ENCODE measurements around the gene ZNF487.

The ZNF487 gene

DNA sequence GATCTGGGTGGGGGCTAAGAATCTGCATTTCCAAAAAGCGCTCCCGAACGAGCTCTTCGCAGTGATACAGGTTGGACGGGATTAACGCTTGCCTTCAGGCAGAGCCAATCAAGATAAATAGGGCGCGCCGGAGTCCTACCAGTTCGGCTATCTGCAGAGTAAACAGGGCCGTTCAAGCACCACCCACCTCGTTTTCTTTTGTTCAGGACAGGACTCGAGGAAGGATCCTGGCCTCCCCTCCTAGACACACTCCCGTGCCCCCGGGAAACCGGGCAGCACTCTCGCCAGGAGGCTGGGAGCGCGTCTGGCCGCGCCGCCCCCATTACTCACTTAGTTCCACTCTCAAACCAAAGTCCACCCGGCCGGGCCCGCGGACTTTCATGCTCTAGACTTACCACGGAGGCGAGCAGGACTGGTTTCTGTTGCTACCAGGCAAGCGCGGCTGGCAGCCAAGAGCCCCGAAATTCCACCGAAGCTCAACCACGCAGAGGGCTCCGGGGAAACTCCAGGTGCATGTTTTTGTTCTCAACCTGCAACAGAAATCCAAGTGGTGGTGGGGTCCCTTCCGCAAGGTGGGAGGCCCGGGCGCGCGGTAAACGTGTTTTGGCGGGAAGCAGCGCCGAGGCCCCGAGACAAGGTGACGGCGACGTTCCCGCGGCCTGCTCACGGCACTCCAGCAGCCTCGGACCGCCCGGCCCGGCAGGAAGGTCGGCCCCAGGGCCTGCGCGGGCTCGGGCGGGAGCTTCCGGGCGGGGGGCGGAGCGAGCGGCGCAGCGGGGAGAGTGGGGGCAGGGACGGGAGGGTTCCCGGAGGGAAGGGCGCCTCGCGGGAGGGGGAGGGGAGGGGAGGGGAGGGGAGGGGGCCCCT lies 40.6 kb upstream of the ZNF487 start:
- H3K4me1 ChIP-seq (ENCODE audit: control insufficient read depth, insufficient read depth, low read length), result peaks cover 50% of the 10 kb centered on the region
- peaks cover 11% of the 10 kb centered on the region for H3K36me3 ChIP-seq (ENCODE audit: control insufficient read depth, insufficient read depth, low read length)
- peak overlapping the region; percentile 64 for H3K4me3 ChIP-seq (ENCODE audit: low read length)
- H3K9me3 ChIP-seq (ENCODE audit: control insufficient read depth, low read length), result no peaks in the 10 kb centered on the region
- H3K27me3 ChIP-seq (ENCODE audit: control insufficient read depth, insufficient read depth, low read length), result no peaks in the 10 kb centered on the region
- peak overlapping the region; percentile 93 for H3K9ac ChIP-seq (ENCODE audit: low read length)

GRCh38 chr10:43396928-43397624 lies 39.8 kb upstream of the ZNF487 start:
- H3K9ac ChIP-seq (ENCODE audit: low read length), result peak overlapping the region; percentile 71
- peaks cover 6% of the 10 kb centered on the region for H3K36me3 ChIP-seq (ENCODE audit: control insufficient read depth, insufficient read depth, low read length)
- peaks cover 51% of the 10 kb centered on the region for H3K4me1 ChIP-seq (ENCODE audit: control insufficient read depth, insufficient read depth, low read length)
- H3K27me3 ChIP-seq (ENCODE audit: control insufficient read depth, insufficient read depth, low read length), result no peaks in the 10 kb centered on the region
- H3K4me3 ChIP-seq (ENCODE audit: low read length), result peak overlapping the region; percentile 15
- H3K9me3 ChIP-seq (ENCODE audit: control insufficient read depth, low read length), result no peaks in the 10 kb centered on the region

DNA sequence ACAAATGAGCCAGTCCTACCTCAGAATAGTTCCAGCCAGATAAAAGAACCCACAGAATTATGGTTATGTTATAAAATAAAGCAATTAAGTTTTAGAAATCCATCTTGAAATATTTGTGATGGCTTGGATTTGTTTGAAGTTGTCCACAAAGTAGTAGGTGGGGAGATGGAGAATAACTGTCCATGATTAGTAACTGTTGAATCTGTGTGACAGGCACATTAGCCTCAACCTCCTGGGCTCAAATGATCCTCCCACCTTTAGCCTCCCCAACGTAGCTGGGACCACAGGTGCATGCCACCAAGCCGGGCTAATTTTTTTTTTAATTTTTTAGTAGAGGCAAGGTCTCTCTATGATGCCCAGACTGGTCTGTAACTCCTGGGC lies 38.0 kb upstream of the ZNF487 start:
- H3K4me3 ChIP-seq (ENCODE audit: low read length), result no peak overlapping the region
- H3K4me1 ChIP-seq (ENCODE audit: control insufficient read depth, insufficient read depth, low read length), result peaks cover 57% of the 10 kb centered on the region
- peak overlapping the region; percentile 71 for H3K9ac ChIP-seq (ENCODE audit: low read length)
- H3K9me3 ChIP-seq (ENCODE audit: control insufficient read depth, low read length), result no peaks in the 10 kb centered on the region
- peaks cover 6% of the 10 kb centered on the region for H3K36me3 ChIP-seq (ENCODE audit: control insufficient read depth, insufficient read depth, low read length)
- H3K27me3 ChIP-seq (ENCODE audit: control insufficient read depth, insufficient read depth, low read length), result no peaks in the 10 kb centered on the region

- Histone ChIP-seq H3K4me3 (ENCODE audit: low read length) (no peak overlapping the region), H3K27me3 (ENCODE audit: control insufficient read depth, insufficient read depth, low read length) (no peaks in the 10 kb centered on the region), H3K4me1 (ENCODE audit: control insufficient read depth, insufficient read depth, low read length) (peaks cover 57% of the 10 kb centered on the region), H3K9ac (ENCODE audit: low read length) (no peak overlapping the region), H3K9me3 (ENCODE audit: control insufficient read depth, low read length) (no peaks in the 10 kb centered on the region), H3K36me3 (ENCODE audit: control insufficient read depth, insufficient read depth, low read length) (no peaks in the 10 kb centered on the region)
Observed at GRCh38 chr10:43399320-43400310, 37.3 kb upstream of the ZNF487 start.

GRCh38 chr10:43401627-43402026 lies 35.3 kb upstream of the ZNF487 start:
- Histone ChIP-seq H3K9ac (ENCODE audit: low read length) (peak overlapping the region; percentile 29), H3K27me3 (ENCODE audit: control insufficient read depth, insufficient read depth, low read length) (no peaks in the 10 kb centered on the region), H3K9me3 (ENCODE audit: control insufficient read depth, low read length) (no peaks in the 10 kb centered on the region), H3K36me3 (ENCODE audit: control insufficient read depth, insufficient read depth, low read length) (no peaks in the 10 kb centered on the region), H3K4me3 (ENCODE audit: low read length) (no peak overlapping the region), H3K4me1 (ENCODE audit: control insufficient read depth, insufficient read depth, low read length) (peaks cover 67% of the 10 kb centered on the region)

- H3K36me3 ChIP-seq (ENCODE audit: control insufficient read depth, insufficient read depth, low read length), result no peaks in the 10 kb centered on the region
- no peak overlapping the region for H3K4me3 ChIP-seq (ENCODE audit: low read length)
- H3K27me3 ChIP-seq (ENCODE audit: control insufficient read depth, insufficient read depth, low read length), result no peaks in the 10 kb centered on the region
- H3K9me3 ChIP-seq (ENCODE audit: control insufficient read depth, low read length), result no peaks in the 10 kb centered on the region
- H3K4me1 ChIP-seq (ENCODE audit: control insufficient read depth, insufficient read depth, low read length), result peaks cover 67% of the 10 kb centered on the region
- peak overlapping the region; percentile 29 for H3K9ac ChIP-seq (ENCODE audit: low read length)
Observed at GRCh38 chr10:43402176-43402575, 34.7 kb upstream of the ZNF487 start.

- H3K36me3 ChIP-seq (ENCODE audit: control insufficient read depth, insufficient read depth, low read length), result no peaks in the 10 kb centered on the region
- H3K4me1 ChIP-seq (ENCODE audit: control insufficient read depth, insufficient read depth, low read length), result peaks cover 59% of the 10 kb centered on the region
- no peak overlapping the region for H3K9ac ChIP-seq (ENCODE audit: low read length)
- H3K4me3 ChIP-seq (ENCODE audit: low read length), result no peak overlapping the region
- no peaks in the 10 kb centered on the region for H3K9me3 ChIP-seq (ENCODE audit: control insufficient read depth, low read length)
- H3K27me3 ChIP-seq (ENCODE audit: control insufficient read depth, insufficient read depth, low read length), result no peaks in the 10 kb centered on the region
Observed at GRCh38 chr10:43402880-43403452, 33.9 kb upstream of the ZNF487 start.

GRCh38 chr10:43403911-43404703 lies 32.8 kb upstream of the ZNF487 start:
- Histone ChIP-seq H3K9me3 (ENCODE audit: control insufficient read depth, low read length) (no peaks in the 10 kb centered on the region), H3K27me3 (ENCODE audit: control insufficient read depth, insufficient read depth, low read length) (no peaks in the 10 kb centered on the region), H3K9ac (ENCODE audit: low read length) (no peak overlapping the region), H3K36me3 (ENCODE audit: control insufficient read depth, insufficient read depth, low read length) (no peaks in the 10 kb centered on the region), H3K4me3 (ENCODE audit: low read length) (no peak overlapping the region), H3K4me1 (ENCODE audit: control insufficient read depth, insufficient read depth, low read length) (peaks cover 48% of the 10 kb centered on the region)

DNA sequence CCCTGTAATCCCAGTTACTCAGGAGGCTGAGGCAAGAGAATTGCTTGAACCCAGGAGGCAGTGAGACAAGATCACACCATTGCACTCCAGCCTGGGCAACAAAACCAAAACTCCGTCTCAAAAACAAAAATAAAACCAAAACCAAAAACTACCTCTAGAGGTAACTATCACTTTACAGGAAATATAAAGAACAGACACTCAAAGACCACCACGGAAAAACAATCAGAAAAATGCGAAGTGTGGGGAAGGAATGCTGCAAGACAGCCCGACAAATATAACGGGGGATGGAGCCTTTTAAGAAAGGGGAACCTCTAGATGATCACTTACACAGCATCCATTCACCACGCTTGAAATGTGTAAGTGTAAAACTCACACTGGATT lies 32.2 kb upstream of the ZNF487 start:
- Histone ChIP-seq H3K27me3 (ENCODE audit: control insufficient read depth, insufficient read depth, low read length) (no peaks in the 10 kb centered on the region), H3K9me3 (ENCODE audit: control insufficient read depth, low read length) (no peaks in the 10 kb centered on the region), H3K9ac (ENCODE audit: low read length) (no peak overlapping the region), H3K4me3 (ENCODE audit: low read length) (no peak overlapping the region), H3K4me1 (ENCODE audit: control insufficient read depth, insufficient read depth, low read length) (peaks cover 44% of the 10 kb centered on the region), H3K36me3 (ENCODE audit: control insufficient read depth, insufficient read depth, low read length) (no peaks in the 10 kb centered on the region)

DNA sequence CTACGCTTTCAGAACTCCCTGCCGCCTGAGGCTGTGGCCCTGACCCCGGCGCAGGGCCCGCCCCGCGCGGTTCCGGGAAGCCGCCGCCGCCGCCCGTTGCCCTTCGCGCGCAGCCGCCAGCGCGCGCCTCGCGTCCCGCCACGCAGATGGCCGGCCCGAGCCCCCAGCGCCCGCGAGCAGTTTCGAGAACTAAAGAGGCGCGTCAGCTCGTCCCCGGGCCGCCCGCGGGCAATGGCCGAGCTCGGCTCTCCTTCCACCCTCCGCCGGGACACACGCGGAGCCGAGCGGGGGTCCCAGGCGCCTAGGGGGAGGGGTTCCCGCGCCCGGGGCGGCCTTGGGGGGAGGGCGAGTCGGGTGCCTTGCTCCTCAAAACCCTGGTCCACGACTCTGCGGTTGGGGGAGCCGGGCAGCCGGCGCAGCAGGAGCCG lies 29.7 kb upstream of the ZNF487 start:
- no peaks in the 10 kb centered on the region for H3K9me3 ChIP-seq (ENCODE audit: control insufficient read depth, low read length)
- peaks cover 39% of the 10 kb centered on the region for H3K4me1 ChIP-seq (ENCODE audit: control insufficient read depth, insufficient read depth, low read length)
- no peaks in the 10 kb centered on the region for H3K27me3 ChIP-seq (ENCODE audit: control insufficient read depth, insufficient read depth, low read length)
- peak overlapping the region; percentile 94 for H3K9ac ChIP-seq (ENCODE audit: low read length)
- no peaks in the 10 kb centered on the region for H3K36me3 ChIP-seq (ENCODE audit: control insufficient read depth, insufficient read depth, low read length)
- peak overlapping the region; percentile 69 for H3K4me3 ChIP-seq (ENCODE audit: low read length)

All from mucosa of stomach (tissue), 1 donor.